HEK293 (cell line): ENCODE results near the gene PROCA1.
A peak's percentile ranks its signal among the peaks of the same experiment; 100 is the strongest.

Source experiments
- ATF2 ChIP-seq: fragments of 450-650 bp; formaldehyde crosslinking; IDR thresholded peaks from 2 replicates; pipeline ENCODE4 v1.5.1; 2016; ENCODE audit warnings: missing biosample characterization, missing genetic modification characterization, low read depth
- SCRT1 ChIP-seq: fragments of 450-650 bp; formaldehyde crosslinking; IDR thresholded peaks from 2 replicates; pipeline ENCODE4 v1.5.1; 2016; ENCODE audit warnings: missing biosample characterization, missing genetic modification characterization, borderline replicate concordance
- TRIM28 ChIP-seq: IDR thresholded peaks from 2 replicates; pipeline ENCODE4 v1.6.1; 2011; ENCODE audit warnings: low read length, control low read depth, borderline replicate concordance
- WT1 ChIP-seq: fragments of 450-650 bp; formaldehyde crosslinking; IDR thresholded peaks from 2 replicates; pipeline ENCODE4 v1.5.1; 2016; ENCODE audit warnings: missing biosample characterization, missing genetic modification characterization
- YY1 ChIP-seq: fragments of 450-650 bp; formaldehyde crosslinking; IDR thresholded peaks from 2 replicates; pipeline ENCODE4 v1.5.1; 2018; ENCODE audit warnings: missing biosample characterization, missing genetic modification characterization
- ZBTB49 ChIP-seq: fragments of 450-650 bp; formaldehyde crosslinking; IDR thresholded peaks from 2 replicates; pipeline ENCODE4 v1.5.1; 2016; ENCODE audit warnings: missing biosample characterization, missing genetic modification characterization, low read depth
- ZNF19 ChIP-seq: fragments of 450-650 bp; formaldehyde crosslinking; IDR thresholded peaks from 2 replicates; pipeline ENCODE4; 2016; ENCODE audit warnings: missing biosample characterization, missing genetic modification characterization, low read depth
- ZNF2 ChIP-seq: fragments of 450-650 bp; formaldehyde crosslinking; IDR thresholded peaks from 2 replicates; pipeline ENCODE4 v1.5.1; 2016; ENCODE audit warnings: missing biosample characterization, missing genetic modification characterization
- ZNF248 ChIP-seq: fragments of 450-650 bp; formaldehyde crosslinking; IDR thresholded peaks from 2 replicates; pipeline ENCODE4 v1.5.1; 2017; ENCODE audit warnings: missing biosample characterization, missing genetic modification characterization
- ZNF335 ChIP-seq: fragments of 450-650 bp; formaldehyde crosslinking; conservative IDR thresholded peaks from 2 replicates; pipeline ENCODE4 v1.5.1; 2016; ENCODE audit warnings: missing biosample characterization, missing genetic modification characterization
- ZNF394 ChIP-seq: fragments of 450-650 bp; formaldehyde crosslinking; IDR thresholded peaks from 2 replicates; pipeline ENCODE4 v1.5.1; 2016; ENCODE audit warnings: missing biosample characterization, missing genetic modification characterization, mild to moderate bottlenecking, moderate library complexity, borderline replicate concordance
- ZNF610 ChIP-seq: fragments of 450-650 bp; formaldehyde crosslinking; IDR thresholded peaks from 2 replicates; pipeline ENCODE4 v1.5.1; 2016; ENCODE audit warnings: missing biosample characterization, missing genetic modification characterization, borderline replicate concordance
- ZNF639 ChIP-seq: fragments of 450-650 bp; formaldehyde crosslinking; IDR thresholded peaks from 2 replicates; pipeline ENCODE4 v1.5.1; 2016; ENCODE audit warnings: missing biosample characterization, missing genetic modification characterization
- ZSCAN16 ChIP-seq: fragments of 450-650 bp; formaldehyde crosslinking; IDR thresholded peaks from 2 replicates; pipeline ENCODE4 v1.5.1; 2016; ENCODE audit warnings: missing biosample characterization, missing genetic modification characterization
- ZSCAN23 ChIP-seq: fragments of 450-650 bp; formaldehyde crosslinking; IDR thresholded peaks from 2 replicates; pipeline ENCODE4 v1.5.1; 2016; ENCODE audit warnings: missing biosample characterization, missing genetic modification characterization
- ZSCAN30 ChIP-seq: fragments of 450-650 bp; IDR thresholded peaks from 2 replicates; pipeline ENCODE4 v1.5.1; 2018; ENCODE audit warnings: missing biosample characterization, mild to moderate bottlenecking, missing genetic modification characterization, moderate library complexity
- TF ChIP-seq, protein P1 (sequence below): fragments of 450-650 bp; formaldehyde crosslinking; IDR thresholded peaks from 2 replicates; pipeline ENCODE4 v1.5.1; 2016; ENCODE audit warnings: missing biosample characterization, missing genetic modification characterization
- TF ChIP-seq, protein P2 (sequence below): fragments of 450-650 bp; formaldehyde crosslinking; IDR thresholded peaks from 2 replicates; pipeline ENCODE4 v1.5.1; 2016; ENCODE audit warnings: missing biosample characterization, missing genetic modification characterization
- TF ChIP-seq, protein P3 (sequence below): fragments of 450-650 bp; formaldehyde crosslinking; IDR thresholded peaks from 2 replicates; pipeline ENCODE4 v1.5.1; 2016; ENCODE audit warnings: missing biosample characterization, missing genetic modification characterization, borderline replicate concordance
- TF ChIP-seq, protein P4 (sequence below): fragments of 450-650 bp; formaldehyde crosslinking; IDR thresholded peaks from 2 replicates; pipeline ENCODE4 v1.5.1; 2017; ENCODE audit warnings: missing biosample characterization, mild to moderate bottlenecking, missing genetic modification characterization, moderate library complexity

The PROCA1 gene

GRCh38 chr17:28725660-28726225, 14.1 kb upstream of the PROCA1 start (continued):
- TF ChIP-seq ZNF248 (no peak), YY1 (tag by site-specific recombination) (peak; percentile 45; the same call in 1 of the 2 replicates), ZSCAN23 (tag by site-specific recombination) (0 out of 2 replicates have a peak, but pooled peaks have one; percentile 7), ZBTB49 (no peak), ATF2 (no peak), ZNF19 (tag by site-specific recombination) (no peak), ZNF335 (no peak), ZSCAN30 (peak; percentile 90), ZNF2 (tag by site-specific recombination) (no peak; the same call in 1 of the 2 replicates), ZNF639 (0 out of 2 replicates have a peak, but pooled peaks have one; percentile 7), TRIM28 (no peak), WT1 (no peak; the same call in 1 of the 2 replicates), ZSCAN16 (tag by site-specific recombination) (no peak), SCRT1 (no peak), ZNF394 (no peak), ZNF610 (tag by site-specific recombination) (peak; percentile 55; the same call in 1 of the 2 replicates)
- TF ChIP-seq, protein P1, sequence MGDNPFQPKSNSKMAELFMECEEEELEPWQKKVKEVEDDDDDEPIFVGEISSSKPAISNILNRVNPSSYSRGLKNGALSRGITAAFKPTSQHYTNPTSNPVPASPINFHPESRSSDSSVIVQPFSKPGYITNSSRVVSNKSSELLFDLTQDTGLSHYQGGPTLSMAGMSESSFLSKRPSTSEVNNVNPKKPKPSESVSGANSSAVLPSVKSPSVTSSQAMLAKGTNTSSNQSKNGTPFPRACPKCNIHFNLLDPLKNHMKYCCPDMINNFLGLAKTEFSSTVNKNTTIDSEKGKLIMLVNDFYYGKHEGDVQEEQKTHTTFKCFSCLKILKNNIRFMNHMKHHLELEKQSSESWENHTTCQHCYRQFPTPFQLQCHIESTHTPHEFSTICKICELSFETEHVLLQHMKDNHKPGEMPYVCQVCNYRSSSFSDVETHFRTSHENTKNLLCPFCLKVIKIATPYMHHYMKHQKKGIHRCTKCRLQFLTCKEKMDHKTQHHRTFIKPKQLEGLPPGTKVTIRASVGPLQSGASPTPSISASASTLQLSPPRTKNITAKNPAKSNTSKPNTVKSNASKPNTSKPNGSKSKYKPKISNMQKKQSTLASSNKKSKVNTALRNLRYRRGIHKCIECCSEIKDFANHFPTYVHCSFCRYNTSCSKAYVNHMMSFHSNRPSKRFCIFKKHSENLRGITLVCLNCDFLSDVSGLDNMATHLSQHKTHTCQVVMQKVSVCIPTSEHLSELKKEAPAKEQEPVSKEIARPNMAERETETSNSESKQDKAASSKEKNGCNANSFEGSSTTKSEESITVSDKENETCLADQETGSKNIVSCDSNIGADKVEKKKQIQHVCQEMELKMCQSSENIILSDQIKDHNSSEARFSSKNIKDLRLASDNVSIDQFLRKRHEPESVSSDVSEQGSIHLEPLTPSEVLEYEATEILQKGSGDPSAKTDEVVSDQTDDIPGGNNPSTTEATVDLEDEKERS (tag by site-specific recombination), result no peak
- TF ChIP-seq, protein P2, sequence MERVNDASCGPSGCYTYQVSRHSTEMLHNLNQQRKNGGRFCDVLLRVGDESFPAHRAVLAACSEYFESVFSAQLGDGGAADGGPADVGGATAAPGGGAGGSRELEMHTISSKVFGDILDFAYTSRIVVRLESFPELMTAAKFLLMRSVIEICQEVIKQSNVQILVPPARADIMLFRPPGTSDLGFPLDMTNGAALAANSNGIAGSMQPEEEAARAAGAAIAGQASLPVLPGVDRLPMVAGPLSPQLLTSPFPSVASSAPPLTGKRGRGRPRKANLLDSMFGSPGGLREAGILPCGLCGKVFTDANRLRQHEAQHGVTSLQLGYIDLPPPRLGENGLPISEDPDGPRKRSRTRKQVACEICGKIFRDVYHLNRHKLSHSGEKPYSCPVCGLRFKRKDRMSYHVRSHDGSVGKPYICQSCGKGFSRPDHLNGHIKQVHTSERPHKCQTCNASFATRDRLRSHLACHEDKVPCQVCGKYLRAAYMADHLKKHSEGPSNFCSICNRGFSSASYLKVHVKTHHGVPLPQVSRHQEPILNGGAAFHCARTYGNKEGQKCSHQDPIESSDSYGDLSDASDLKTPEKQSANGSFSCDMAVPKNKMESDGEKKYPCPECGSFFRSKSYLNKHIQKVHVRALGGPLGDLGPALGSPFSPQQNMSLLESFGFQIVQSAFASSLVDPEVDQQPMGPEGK (tag by site-specific recombination), result peak; percentile 95
- TF ChIP-seq, protein P3, sequence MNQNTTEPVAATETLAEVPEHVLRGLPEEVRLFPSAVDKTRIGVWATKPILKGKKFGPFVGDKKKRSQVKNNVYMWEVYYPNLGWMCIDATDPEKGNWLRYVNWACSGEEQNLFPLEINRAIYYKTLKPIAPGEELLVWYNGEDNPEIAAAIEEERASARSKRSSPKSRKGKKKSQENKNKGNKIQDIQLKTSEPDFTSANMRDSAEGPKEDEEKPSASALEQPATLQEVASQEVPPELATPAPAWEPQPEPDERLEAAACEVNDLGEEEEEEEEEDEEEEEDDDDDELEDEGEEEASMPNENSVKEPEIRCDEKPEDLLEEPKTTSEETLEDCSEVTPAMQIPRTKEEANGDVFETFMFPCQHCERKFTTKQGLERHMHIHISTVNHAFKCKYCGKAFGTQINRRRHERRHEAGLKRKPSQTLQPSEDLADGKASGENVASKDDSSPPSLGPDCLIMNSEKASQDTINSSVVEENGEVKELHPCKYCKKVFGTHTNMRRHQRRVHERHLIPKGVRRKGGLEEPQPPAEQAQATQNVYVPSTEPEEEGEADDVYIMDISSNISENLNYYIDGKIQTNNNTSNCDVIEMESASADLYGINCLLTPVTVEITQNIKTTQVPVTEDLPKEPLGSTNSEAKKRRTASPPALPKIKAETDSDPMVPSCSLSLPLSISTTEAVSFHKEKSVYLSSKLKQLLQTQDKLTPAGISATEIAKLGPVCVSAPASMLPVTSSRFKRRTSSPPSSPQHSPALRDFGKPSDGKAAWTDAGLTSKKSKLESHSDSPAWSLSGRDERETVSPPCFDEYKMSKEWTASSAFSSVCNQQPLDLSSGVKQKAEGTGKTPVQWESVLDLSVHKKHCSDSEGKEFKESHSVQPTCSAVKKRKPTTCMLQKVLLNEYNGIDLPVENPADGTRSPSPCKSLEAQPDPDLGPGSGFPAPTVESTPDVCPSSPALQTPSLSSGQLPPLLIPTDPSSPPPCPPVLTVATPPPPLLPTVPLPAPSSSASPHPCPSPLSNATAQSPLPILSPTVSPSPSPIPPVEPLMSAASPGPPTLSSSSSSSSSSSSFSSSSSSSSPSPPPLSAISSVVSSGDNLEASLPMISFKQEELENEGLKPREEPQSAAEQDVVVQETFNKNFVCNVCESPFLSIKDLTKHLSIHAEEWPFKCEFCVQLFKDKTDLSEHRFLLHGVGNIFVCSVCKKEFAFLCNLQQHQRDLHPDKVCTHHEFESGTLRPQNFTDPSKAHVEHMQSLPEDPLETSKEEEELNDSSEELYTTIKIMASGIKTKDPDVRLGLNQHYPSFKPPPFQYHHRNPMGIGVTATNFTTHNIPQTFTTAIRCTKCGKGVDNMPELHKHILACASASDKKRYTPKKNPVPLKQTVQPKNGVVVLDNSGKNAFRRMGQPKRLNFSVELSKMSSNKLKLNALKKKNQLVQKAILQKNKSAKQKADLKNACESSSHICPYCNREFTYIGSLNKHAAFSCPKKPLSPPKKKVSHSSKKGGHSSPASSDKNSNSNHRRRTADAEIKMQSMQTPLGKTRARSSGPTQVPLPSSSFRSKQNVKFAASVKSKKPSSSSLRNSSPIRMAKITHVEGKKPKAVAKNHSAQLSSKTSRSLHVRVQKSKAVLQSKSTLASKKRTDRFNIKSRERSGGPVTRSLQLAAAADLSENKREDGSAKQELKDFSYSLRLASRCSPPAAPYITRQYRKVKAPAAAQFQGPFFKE (tag by site-specific recombination), result no peak
- TF ChIP-seq, protein P4, sequence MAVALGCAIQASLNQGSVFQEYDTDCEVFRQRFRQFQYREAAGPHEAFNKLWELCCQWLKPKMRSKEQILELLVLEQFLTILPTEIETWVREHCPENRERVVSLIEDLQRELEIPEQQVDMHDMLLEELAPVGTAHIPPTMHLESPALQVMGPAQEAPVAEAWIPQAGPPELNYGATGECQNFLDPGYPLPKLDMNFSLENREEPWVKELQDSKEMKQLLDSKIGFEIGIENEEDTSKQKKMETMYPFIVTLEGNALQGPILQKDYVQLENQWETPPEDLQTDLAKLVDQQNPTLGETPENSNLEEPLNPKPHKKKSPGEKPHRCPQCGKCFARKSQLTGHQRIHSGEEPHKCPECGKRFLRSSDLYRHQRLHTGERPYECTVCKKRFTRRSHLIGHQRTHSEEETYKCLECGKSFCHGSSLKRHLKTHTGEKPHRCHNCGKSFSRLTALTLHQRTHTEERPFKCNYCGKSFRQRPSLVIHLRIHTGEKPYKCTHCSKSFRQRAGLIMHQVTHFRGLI (tag by site-specific recombination), result peak; percentile 54; the same call in 1 of the 2 replicates
